IPS-18a (cell line): ENCODE results near the gene MSL1.
"Not testable (repeated sequence)": the region's sequence is repeated elsewhere in the genome, so short reads cannot be mapped to it uniquely, and the experiment has no call there.

Experiments
- H3K27ac ChIP-seq: one replicate; pipeline ENCODE4 v1.5.1; 2013; ENCODE audit warnings: low read length
- H3K27me3 ChIP-seq: one replicate; pipeline ENCODE4 v1.6.1; 2013; ENCODE audit warnings: mild to moderate bottlenecking, low read length; ENCODE audit not compliant: control insufficient read depth, insufficient read depth
- H3K36me3 ChIP-seq: one replicate; pipeline ENCODE4 v1.6.1; 2013; ENCODE audit warnings: low read depth, low read length; ENCODE audit not compliant: control insufficient read depth
- H3K4me1 ChIP-seq: one replicate; pipeline ENCODE4 v1.6.1; 2013; ENCODE audit warnings: low read depth, low read length; ENCODE audit not compliant: control insufficient read depth
- H3K4me3 ChIP-seq: one replicate; pipeline ENCODE4 v1.5.1; 2013; ENCODE audit warnings: low read length
- H3K9ac ChIP-seq: one replicate; pipeline ENCODE4 v1.6.1; 2013; ENCODE audit warnings: mild to moderate bottlenecking, low read length, moderate library complexity
- H3K9me3 ChIP-seq: one replicate; pipeline ENCODE4 v1.6.1; 2013; ENCODE audit warnings: low read depth, low read length; ENCODE audit not compliant: control insufficient read depth

The MSL1 gene

GRCh38 chr17:40124279-40125141, 2.7 kb downstream of the MSL1 start:
- H3K36me3 ChIP-seq = peaks cover 31% of the 10 kb centered on the region
- peak overlapping the region; percentile 33 for H3K9ac ChIP-seq
- peaks cover 4% of the 10 kb centered on the region for H3K4me1 ChIP-seq
- H3K27ac ChIP-seq = no peak overlapping the region
- H3K27me3 ChIP-seq = no peaks in the 10 kb centered on the region
- H3K9me3 ChIP-seq = no peaks in the 10 kb centered on the region
- H3K4me3 ChIP-seq = peak overlapping the region; percentile 95

GRCh38 chr17:40129498-40129897, 7.7 kb downstream of the MSL1 start:
- Histone ChIP-seq H3K27me3 (no peaks in the 10 kb centered on the region), H3K4me3 (no peak overlapping the region), H3K9me3 (no peaks in the 10 kb centered on the region), H3K4me1 (peaks cover 2% of the 10 kb centered on the region), H3K9ac (no peak overlapping the region), H3K36me3 (peaks cover 81% of the 10 kb centered on the region), H3K27ac (no peak overlapping the region)

GRCh38 chr17:40130352-40131042, 8.7 kb downstream of the MSL1 start:
- Histone ChIP-seq H3K27ac (no peak overlapping the region), H3K27me3 (no peaks in the 10 kb centered on the region), H3K36me3 (peaks cover 91% of the 10 kb centered on the region), H3K9me3 (no peaks in the 10 kb centered on the region), H3K4me1 (no peaks in the 10 kb centered on the region), H3K9ac (no peak overlapping the region), H3K4me3 (no peak overlapping the region)

- H3K36me3 ChIP-seq = peaks cover 80% of the 10 kb centered on the region
- no peaks in the 10 kb centered on the region for H3K27me3 ChIP-seq
- peaks cover 2% of the 10 kb centered on the region for H3K4me1 ChIP-seq
- no peaks in the 10 kb centered on the region for H3K9me3 ChIP-seq
- H3K4me3 ChIP-seq = no peak overlapping the region
- no peak overlapping the region for H3K9ac ChIP-seq
- H3K27ac ChIP-seq = no peak overlapping the region
Observed at GRCh38 chr17:40134184-40134583, 12.4 kb downstream of the MSL1 start.

DNA sequence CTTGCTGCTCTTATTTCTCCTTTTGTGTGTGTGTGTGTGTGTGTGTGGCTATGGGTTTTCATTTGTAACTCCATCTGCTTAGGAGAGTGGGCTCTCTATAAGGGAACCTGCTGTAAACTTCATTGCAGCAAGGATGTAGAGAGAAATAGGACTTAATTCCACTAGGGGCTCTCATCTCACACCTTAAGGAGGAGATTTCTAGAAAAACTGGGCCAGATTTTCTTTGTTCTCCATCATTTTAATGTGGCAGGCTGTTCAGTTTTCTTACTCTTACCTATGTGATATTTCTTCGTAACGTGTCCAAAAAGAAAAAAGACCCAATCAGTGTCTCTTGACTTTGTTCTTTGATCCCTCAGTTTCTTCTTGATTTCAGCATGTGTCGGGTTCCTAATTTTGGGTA, 14.0 kb downstream of the MSL1 start:
- no peaks in the 10 kb centered on the region for H3K9me3 ChIP-seq
- no peak overlapping the region for H3K9ac ChIP-seq
- no peaks in the 10 kb centered on the region for H3K27me3 ChIP-seq
- peaks cover 7% of the 10 kb centered on the region for H3K4me1 ChIP-seq
- H3K4me3 ChIP-seq = no peak overlapping the region
- peaks cover 63% of the 10 kb centered on the region for H3K36me3 ChIP-seq
- H3K27ac ChIP-seq = no peak overlapping the region

DNA sequence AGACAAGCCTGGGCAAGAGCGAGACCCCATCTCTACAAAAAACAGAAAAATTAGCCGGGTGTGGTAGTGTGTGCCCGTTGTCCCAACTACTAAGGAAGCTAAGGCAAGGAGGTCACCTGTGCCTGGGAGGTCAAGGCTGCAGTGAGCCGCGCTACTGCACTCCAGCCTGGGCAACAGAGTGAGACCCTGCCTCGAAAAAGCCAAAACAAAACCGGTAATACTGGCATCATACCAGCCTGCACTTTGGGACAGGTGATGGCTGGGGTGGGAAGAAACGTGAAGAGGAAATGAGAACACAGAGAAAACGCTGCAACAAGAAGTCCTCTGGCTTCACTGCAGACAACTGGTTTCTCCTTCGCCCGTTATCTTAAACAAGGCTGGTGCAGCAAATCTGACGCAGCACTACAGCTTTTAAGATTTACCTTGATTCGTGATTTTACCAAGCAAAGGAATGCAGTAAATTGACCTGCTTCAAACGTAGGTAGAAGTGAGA, 17.8 kb downstream of the MSL1 start:
- peaks cover 12% of the 10 kb centered on the region for H3K4me1 ChIP-seq
- peaks cover 40% of the 10 kb centered on the region for H3K36me3 ChIP-seq
- peak overlapping the region; percentile 90 for H3K4me3 ChIP-seq
- no peaks in the 10 kb centered on the region for H3K27me3 ChIP-seq
- peak overlapping the region; percentile 64 for H3K9ac ChIP-seq
- no peaks in the 10 kb centered on the region for H3K9me3 ChIP-seq
- peak overlapping the region; percentile 66 for H3K27ac ChIP-seq

DNA sequence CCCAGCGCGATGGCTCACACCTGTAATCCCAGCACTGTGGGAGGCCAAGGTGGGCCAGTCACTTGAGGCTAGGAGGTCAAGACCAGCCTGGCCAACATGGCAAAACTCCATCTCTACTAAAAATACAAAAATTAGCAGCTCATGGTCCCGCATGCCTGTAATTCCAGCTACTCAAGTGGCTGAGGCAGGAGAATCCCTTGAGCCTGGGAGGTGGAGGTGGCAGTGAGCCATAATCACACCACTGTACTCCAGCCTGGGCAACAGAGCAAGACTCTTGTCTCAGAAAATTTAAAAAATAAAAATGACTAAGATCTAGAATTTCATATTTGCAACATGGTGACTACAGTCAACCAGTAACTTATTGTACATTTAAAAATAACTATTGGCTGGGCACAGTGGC, 21.4 kb downstream of the MSL1 start:
- Histone ChIP-seq H3K4me1 (peaks cover 12% of the 10 kb centered on the region), H3K36me3 (peaks cover 31% of the 10 kb centered on the region)
- not testable (repeated sequence) for H3K27ac ChIP-seq, H3K9me3 ChIP-seq, H3K27me3 ChIP-seq, H3K9ac ChIP-seq, H3K4me3 ChIP-seq

DNA sequence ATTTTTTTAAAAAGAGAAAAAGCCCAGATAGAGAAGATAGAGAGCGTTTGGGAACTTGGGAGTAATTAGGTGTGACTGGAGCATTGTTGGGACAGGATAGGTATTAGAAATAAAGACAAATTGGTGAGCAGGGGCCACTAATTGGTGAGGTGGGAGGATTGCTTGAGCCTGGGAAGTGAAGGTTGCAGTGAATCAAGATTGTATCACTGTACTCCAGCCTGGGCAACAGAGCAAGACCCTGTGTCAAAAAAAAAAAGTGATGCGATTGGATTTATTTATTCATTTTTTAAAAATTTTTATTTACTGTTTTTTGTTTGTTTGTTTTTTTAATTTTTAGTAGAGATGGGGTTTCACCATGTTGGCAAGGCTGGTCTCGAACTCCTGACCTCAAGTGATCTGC, 23.7 kb downstream of the MSL1 start:
- H3K36me3 ChIP-seq = peaks cover 50% of the 10 kb centered on the region
- H3K27ac ChIP-seq = no peak overlapping the region

DNA sequence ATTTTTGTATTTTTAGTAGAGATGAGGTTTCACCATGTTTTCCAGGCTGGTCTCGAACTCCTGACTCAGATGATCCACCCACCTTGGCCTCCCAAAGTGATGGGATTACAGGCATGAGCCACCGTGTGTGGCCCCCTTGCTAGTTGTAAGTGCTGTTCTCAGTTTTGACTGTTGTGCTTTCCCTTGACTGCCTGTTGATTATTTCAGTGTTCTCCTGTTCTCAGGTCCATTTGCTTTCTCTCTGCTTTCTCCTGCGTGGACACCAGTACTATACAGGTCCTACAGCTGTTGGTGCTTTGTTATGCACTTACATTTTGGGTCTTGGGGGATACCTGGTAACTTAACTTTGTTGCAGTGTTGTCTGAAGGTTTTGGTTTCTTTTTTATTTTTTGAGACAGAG, 26.8 kb downstream of the MSL1 start:
- no peak overlapping the region for H3K4me3 ChIP-seq
- H3K36me3 ChIP-seq = peaks cover 49% of the 10 kb centered on the region
- no peaks in the 10 kb centered on the region for H3K27me3 ChIP-seq
- no peak overlapping the region for H3K27ac ChIP-seq
- no peaks in the 10 kb centered on the region for H3K4me1 ChIP-seq
- no peak overlapping the region for H3K9ac ChIP-seq
- H3K9me3 ChIP-seq = no peaks in the 10 kb centered on the region

More for the DNA sequence above, 23.7 kb downstream of the MSL1 start:
- Histone ChIP-seq H3K9ac (no peak overlapping the region), H3K27me3 (no peaks in the 10 kb centered on the region), H3K4me1 (peaks cover 6% of the 10 kb centered on the region), H3K4me3 (no peak overlapping the region), H3K9me3 (no peaks in the 10 kb centered on the region)

DNA sequence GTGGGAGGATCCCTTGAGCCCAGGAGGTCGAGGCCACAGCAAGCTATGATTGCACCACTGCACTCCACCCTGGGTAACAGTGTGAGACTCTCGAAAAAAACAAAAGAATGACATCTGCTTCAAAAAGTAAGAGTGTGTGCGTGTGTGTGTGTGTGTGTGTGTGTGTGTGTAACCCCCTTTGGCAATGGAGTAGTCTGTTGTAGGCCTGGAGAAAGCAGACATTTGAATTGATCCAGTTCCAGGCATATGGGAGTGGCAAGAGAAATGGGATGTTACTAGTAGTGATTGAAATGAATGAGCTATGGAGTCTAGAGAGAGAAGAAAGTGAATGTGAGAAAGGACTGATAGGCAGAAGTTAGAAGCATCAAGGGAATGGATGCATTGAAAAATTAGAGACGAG, 28.5 kb downstream of the MSL1 start:
- H3K4me3 ChIP-seq = no peak overlapping the region
- no peak overlapping the region for H3K27ac ChIP-seq
- no peaks in the 10 kb centered on the region for H3K27me3 ChIP-seq
- no peaks in the 10 kb centered on the region for H3K9me3 ChIP-seq
- H3K9ac ChIP-seq = no peak overlapping the region
- H3K4me1 ChIP-seq = no peaks in the 10 kb centered on the region
- peaks cover 56% of the 10 kb centered on the region for H3K36me3 ChIP-seq

DNA sequence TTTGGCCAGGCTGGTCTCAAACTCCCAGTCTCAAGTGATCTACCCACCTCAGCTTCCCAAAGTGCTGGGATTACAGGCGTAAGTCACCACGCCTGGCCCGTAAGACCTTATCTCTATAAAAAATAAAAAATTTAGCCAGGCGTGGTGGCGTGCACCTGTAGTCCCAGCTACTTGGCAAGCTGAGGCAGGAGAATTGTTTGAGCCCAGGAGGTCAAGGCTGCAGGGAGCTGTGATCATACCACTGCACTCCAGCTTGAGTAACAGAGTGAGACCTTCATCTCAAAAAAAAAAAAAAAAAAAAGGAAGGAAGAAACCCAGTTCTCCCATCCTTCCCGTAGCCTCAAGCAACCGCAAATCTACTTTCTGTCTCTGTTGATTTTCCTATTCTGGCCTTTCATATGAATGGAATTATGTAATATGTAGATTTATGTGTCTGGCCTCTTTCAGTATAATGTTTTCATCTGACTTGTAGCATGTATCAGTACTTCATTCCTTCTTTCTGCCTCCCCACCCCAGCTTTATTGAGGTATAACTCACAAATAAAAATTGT, 29.7 kb downstream of the MSL1 start:
- H3K4me3 ChIP-seq = no peak overlapping the region
- peaks cover 57% of the 10 kb centered on the region for H3K36me3 ChIP-seq
- H3K27ac ChIP-seq = no peak overlapping the region
- H3K4me1 ChIP-seq = no peaks in the 10 kb centered on the region
- no peaks in the 10 kb centered on the region for H3K9me3 ChIP-seq
- H3K27me3 ChIP-seq = no peaks in the 10 kb centered on the region
- no peak overlapping the region for H3K9ac ChIP-seq
